ENCODE results near the gene WNT9A.

Gene WNT9A

GRCh38 chr1:227954163-227954850 is 6.6 kb upstream of the WNT9A start:
- in situ Hi-C loops (cut with HindIII; ENCODE audit: low sequenced_read_pairs): no loop called here
- H3K4me3 ChIP-seq (ENCODE audit: low read depth, low read length): no peak overlapping the region
- no peak for TF ChIP-seq CTCF (IDR thresholded peaks at IDR 0.05; ENCODE audit: low read depth, low read length)
- DNase-seq (ENCODE audit: low read depth, low spot score): no peak

- no peak overlapping the region for H3K4me3 ChIP-seq (ENCODE audit: low read depth, low read length)
- no peak for TF ChIP-seq CTCF (IDR thresholded peaks at IDR 0.05; ENCODE audit: low read depth, low read length)
- in situ Hi-C loops (cut with HindIII; ENCODE audit: low sequenced_read_pairs): no loop called here
- DNase-seq (ENCODE audit: low read depth, low spot score): no peak
These were observed 5.3 kb upstream of the WNT9A start for GRCh38 chr1:227953022-227953412.

- no peak for TF ChIP-seq CTCF (IDR thresholded peaks at IDR 0.05; ENCODE audit: low read depth, low read length)
- no peak overlapping the region for H3K4me3 ChIP-seq (ENCODE audit: low read depth, low read length)
- in situ Hi-C loops (cut with HindIII; ENCODE audit: low sequenced_read_pairs): no loop called here
- DNase-seq (ENCODE audit: low read depth, low spot score): no peak
These were observed 4.8 kb upstream of the WNT9A start for GRCh38 chr1:227952374-227953021.

GRCh38 chr1:227951624-227952373 is 4.1 kb upstream of the WNT9A start:
- TF ChIP-seq CTCF (IDR thresholded peaks at IDR 0.05; ENCODE audit: low read depth, low read length): no peak
- no peak overlapping the region for H3K4me3 ChIP-seq (ENCODE audit: low read depth, low read length)
- no peak for DNase-seq (ENCODE audit: low read depth, low spot score)
- in situ Hi-C loops (cut with HindIII; ENCODE audit: low sequenced_read_pairs): no loop called here

GRCh38 chr1:227950735-227951346 is 3.1 kb upstream of the WNT9A start:
- TF ChIP-seq CTCF (IDR thresholded peaks at IDR 0.05; ENCODE audit: low read depth, low read length): no peak
- no peak for DNase-seq (ENCODE audit: low read depth, low spot score)
- in situ Hi-C loops (cut with HindIII; ENCODE audit: low sequenced_read_pairs): no loop called here
- H3K4me3 ChIP-seq (ENCODE audit: low read depth, low read length): no peak overlapping the region

GRCh38 chr1:227949954-227950734 is 2.4 kb upstream of the WNT9A start:
- in situ Hi-C loops (cut with HindIII; ENCODE audit: low sequenced_read_pairs): no loop called here
- no peak for DNase-seq (ENCODE audit: low read depth, low spot score)
- TF ChIP-seq CTCF (IDR thresholded peaks at IDR 0.05; ENCODE audit: low read depth, low read length): no peak
- H3K4me3 ChIP-seq (ENCODE audit: low read depth, low read length): no peak overlapping the region

All from astrocyte of the spinal cord (primary cell).